Stimulated activated CD8-positive, alpha-beta memory T cell treated with anti-CD3 and anti-CD28 coated beads, Interleukin-15, amount 100 ng/mL, for 48 hours (primary cell): ENCODE measurements around the gene DPP7.
"Not testable (repeated sequence)": the region's sequence is repeated elsewhere in the genome, so short reads cannot be mapped to it uniquely, and the experiment has no call there.

Source experiments
- DNase-seq, 2 donors: peaks; one replicate each; pipeline ENCODE4 v3.0.0-alpha.2; 2020; ENCODE audit warnings: low read depth in 2 of 2

DPP7 gene

DNA sequence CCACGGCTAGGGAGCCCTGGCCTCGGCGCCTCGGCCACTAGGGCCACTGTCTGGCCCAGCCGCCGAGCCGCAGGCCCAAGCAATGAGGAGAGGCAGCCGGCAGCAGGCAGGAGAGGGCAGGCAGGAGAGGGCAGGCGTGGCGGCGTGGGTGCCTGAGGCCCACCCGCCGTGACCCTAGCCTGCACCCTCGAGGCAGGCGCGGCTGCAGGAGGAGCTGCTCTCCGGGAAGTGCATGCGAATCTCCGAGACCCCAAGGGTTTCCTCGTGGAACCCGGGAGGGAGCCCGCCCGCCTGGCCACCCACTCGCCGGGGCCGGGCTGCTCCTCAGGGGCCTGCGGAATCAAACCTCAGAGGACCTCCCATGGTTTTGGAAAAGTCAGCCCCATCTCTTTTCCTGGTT, 33.7 kb upstream of the DPP7 start:
- DNase-seq, result no peak

DNA sequence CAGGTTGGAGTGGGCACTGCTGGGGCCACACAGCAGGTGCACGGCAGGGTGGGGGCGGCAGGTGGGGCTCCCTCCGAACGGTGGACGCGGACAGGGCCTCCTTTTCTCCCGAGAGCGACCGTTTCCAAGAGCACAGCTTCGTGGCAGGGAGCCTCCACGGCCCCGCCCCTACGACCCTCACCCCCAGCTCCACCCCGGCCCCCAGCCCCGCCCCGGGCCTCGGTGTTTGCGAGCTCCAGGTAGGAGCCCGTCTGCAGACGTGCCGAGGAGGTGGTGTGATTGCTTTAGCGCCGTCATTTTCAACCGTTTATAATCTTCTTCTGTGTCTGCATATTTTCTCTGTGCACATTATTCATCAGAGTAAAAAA, 33.2 kb upstream of the DPP7 start:
- no peak for DNase-seq

DNA sequence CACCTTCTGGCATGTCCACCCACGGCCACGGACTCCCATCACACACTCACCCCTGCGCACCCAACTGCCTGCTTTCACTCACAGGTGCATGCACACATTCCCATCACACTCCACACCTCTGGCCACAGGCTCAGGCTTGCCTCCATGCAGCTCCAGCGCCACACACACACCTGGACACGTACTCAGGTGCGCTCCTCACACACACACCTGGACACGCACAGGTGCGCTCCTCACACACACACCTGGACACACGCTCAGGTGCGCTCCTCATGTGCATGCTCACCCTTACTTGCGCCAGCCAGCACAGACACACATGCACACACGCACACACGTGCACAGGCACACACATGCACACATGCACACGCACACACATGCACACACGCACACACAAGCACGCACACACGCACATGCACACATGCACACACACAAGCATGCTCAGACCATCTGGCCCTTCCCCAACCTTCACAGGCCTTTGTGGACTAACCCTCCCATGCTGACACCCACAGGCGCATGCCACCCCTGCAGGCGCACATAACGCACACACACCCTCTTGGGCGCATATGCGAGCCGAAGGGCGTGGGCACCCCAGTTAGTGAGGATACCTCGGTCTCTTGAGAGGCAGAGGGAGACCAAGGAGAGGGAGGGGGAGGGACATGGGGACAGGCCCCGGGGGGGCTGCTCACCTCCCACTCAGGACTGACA, 32.7 kb upstream of the DPP7 start:
- no peak for DNase-seq

DNA sequence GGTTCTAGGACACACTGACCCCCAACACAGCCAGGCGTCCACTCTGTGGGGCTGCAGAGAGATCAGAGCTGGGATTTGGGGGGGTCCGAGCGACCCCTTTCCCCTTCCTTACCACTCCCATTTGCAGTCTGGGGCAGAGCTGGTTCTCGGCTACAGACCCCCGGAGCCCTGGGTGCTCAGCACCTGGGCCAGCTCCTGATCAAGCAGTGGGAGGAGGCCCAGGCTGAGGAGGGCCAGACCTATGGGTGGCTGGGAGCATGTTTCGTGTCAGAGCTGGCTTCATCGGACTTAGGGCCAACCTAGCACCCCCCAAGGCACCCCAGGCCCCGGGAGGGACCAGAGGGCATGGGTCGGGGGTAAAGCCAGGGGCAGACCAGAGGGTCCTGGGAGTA, 32.0 kb upstream of the DPP7 start:
- DNase-seq, result no peak

DNA sequence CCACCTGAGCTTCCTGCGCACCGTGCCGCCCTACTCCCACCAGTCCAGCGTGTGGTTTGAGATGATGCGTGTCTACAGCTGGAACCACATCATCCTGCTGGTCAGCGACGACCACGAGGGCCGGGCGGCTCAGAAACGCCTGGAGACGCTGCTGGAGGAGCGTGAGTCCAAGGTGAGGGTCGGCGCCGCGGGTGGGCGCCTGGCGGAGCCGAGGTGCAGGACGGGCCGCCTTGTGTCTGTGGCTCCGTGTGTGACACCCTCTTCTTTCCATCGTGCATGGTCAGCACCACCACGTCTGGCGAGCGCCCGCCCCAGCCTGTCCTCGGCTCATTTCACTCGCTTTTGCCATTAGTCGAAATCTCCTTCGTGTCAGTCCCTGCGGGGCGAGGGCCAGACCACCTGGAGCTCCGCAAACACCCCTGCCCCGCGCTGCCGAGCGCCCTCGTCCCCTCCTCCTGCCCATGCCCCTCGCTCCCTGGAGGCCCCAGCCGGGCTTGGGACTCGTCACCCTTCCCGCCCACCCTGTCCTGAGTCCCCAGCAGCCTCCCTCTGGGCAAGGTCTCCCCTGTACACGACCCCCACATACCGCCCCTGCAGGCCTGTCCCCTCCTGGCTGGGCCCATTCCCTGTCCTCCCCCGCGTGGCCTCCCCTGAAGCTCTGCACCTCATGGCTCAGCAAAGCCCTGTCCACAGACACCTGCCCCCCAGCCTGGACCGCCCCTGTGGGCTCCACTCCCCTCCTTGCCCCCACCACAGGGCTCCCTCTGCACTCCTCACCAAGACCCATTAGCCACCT, 31.4 kb upstream of the DPP7 start:
- no peak for DNase-seq

DNA sequence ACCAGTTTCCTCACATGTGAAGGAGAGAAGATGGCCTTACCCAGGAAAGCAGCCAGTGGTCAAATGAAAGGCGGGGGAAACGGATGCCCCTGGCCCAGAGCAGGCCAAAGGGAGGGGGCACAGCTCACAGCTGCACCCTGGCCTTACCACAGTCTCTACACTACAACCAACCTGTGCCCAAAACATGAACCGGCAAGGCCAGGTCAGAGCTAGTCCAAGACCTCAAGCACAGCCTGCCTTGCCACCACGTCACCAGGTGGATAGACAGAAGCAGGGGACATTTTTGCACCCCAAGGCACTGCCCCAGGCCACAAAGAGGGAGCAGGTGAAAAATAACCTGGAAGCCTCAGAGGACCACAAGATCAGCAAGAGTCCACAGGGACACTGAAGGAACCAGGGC, 28.9 kb upstream of the DPP7 start:
- no peak for DNase-seq

DNA sequence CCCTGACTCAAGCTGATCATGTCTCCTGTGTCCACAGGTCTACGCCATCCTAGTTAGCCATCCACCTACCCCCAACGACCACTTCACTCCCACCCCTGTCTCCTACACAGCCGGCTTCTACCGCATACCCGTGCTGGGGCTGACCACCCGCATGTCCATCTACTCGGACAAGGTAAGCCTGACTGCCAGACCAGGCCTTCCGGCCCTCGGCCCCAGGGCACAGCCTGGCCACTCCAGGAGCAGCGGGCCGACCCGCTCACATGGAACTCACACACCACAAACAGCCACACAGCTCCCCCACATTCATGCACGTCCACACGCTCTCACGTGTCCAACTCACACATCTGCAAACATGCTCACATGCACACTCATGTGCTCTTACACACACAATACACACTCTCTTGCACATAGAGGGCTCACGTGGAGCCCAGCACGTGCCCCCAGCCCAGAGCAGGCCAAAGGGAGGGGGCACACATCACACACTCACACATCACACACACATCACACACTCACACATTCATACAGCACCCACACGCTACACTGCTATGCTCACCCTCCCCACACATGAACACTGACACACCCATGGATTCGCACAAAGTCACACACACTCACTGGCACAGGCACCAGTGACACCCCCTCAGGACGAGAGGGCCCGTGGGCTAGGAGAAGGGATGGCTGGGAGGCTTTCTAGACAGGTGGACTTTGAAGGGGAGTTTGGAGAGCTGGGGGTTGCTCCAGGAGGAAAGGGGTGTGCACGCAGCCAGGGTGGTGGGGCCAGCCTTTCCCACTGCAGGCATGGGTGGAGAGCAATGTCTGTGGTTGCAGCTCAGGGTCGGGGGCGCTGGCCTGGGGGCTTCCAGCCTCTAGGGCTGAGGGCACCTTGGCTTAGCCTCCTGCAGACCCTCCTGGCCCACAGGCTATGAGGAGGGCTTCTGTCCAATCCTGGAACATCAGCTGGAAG, 27.7 kb upstream of the DPP7 start:
- no peak for DNase-seq

DNA sequence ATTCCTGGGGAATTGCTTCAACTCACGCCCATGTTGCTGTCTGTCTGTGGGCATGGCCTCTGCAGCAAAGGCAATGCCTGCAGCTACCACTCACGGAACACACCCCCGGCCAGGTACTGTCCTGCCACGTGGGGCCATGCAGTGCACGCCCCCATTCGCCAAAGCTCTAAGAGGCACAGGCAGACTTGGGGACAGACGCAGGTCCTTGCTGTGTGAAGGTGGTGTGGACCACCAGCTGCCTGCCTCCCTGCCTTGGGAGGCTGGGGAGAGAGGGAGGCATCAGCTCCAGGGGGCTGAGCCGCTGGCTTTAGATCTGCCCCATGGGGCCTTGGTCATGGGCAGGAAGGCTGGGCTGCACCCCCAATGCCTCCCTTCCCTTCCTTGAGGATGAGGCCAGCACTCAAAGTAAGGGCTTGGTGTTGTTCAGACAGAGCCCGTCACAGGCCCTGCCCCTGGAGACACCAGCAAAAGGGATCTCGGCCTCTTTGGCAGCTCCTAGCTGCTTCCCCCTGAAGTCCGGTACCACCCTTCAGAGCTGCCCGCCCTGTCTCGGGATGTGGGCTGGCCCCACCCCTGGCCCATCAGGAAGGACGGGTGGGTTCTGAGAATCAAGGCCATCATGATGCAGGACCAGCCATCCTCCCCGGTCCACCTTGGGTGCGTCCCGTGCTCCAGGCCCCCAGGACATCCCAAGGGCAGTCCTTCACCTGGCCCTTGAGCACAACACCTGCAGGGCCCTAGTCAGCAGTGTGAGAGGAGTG, 26.7 kb upstream of the DPP7 start:
- DNase-seq, result no peak

DNA sequence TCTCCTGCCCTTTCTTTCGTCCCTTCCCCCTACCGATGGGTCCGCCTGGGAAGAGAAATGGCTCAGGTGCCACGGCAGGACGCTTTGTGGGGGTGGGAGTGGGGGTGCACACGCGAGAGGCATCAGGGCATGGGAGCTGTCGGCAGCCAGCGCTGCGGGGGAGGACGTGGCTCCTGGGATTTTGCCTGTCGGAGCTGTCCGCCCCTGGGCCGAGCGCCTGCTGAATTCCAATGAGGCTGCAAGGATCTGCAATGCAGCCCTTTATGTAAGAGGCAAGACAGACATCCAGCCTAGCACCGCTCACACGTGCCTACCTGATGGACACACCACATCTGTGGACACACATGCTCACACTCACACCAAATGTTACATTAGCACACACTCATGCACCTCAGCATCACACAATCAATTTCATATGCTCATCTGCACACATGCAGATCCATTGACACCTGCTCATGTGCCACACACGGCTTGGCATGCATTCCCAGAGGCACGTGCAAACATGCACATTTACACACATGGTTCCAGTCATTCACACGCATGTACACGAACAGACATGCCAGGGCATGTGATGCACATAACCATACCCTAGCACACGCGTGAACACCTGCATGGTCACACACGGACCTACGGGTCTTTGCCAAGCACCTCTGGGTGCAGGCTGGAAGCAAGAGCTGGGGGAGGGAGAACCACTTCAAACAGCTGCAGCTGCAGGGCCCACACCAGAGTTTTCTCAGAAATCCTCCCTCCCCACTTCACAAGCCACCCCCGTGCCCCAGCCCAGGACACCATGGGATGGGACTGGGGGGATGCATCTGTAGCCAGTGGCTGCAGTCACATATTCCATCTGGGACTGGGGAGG, 25.8 kb upstream of the DPP7 start:
- DNase-seq, result no peak

DNA sequence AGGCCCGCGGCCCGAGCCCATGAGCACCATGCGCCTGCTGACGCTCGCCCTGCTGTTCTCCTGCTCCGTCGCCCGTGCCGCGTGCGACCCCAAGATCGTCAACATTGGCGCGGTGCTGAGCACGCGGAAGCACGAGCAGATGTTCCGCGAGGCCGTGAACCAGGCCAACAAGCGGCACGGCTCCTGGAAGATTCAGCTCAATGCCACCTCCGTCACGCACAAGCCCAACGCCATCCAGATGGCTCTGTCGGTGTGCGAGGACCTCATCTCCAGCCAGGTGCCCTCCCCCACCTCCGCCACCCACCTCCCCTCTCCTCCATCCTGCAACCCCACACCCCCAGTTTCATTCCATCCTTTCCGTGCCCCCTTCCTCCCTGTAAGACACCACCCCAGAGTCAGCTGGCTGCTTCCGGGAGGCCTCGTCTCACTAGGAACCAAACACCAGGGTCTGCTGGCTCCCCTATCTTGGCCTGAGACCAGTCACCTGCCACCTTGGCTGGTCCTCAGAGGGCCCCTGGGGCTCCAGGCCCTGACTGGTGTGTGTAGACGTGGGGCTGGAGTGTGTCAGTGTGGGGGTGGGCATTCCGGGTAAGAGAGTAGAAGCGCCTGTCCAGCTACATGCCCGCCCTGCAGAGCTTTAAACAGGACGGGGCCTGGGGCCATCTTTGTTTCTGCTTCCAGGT, 25.1 kb upstream of the DPP7 start:
- DNase-seq, result no peak

DNA sequence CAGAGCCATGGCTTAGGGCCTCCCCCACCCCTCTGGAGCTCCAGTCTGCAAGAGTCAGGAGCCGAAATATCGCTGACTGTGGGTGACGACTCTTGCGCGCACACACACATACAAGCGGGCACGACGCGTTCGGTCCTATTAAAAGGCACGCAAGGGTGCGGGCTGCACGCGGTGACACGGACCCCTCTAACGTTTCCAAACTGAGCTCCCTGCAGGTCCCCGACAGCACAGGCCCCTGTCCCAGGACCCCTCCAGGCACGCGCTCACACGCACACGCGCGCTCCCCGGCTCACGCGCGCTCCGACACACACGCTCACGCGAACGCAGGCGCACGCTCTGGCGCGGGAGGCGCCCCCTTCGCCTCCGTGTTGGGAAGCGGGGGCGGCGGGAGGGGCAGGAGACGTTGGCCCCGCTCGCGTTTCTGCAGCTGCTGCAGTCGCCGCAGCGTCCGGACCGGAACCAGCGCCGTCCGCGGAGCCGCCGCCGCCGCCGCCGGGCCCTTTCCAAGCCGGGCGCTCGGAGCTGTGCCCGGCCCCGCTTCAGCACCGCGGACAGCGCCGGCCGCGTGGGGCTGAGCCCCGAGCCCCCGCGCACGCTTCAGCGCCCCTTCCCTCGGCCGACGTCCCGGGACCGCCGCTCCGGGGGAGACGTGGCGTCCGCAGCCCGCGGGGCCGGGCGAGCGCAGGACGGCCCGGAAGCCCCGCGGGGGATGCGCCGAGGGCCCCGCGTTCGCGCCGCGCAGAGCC, 24.4 kb upstream of the DPP7 start, which contains the start of gene GRIN1:
GRIN1 (plus strand) TSS at position 433 of the 746 bp plus-strand sequence. CDS start 333 bp downstream, outside the sequence.
- DNase-seq, result no peak

DNA sequence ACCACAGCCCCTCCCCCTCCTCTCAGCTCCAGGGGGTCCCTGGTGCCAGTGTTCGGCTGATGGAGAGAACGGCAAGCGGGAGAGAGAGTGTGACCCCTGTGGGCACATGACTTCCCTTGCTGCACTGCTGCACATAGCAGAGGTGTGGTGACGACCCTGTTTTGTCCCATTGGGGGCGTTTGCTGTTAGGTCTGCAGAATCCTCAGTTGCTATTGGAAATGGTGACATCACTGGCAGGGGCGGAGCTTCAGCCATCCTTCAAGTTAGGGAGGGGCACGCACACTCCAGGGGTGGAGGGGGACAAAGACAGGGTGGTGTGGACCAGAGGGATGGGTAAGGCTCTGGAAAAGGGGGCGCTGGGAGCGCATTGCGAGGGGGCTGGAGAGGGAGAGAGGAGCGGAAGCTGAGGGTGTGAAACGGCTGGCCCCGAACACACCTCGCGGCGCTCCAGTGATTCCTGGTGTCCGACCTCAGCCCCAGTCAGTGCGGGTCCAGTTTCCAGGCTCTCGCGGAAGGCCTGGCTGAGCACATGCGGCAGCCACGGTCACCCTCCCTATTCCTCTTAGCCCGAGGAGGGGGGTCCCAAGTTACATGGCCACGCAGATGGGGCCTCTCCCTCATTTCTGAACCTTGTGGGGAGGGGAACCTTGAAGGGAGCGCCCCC, 23.7 kb upstream of the DPP7 start:
- no peak for DNase-seq

DNA sequence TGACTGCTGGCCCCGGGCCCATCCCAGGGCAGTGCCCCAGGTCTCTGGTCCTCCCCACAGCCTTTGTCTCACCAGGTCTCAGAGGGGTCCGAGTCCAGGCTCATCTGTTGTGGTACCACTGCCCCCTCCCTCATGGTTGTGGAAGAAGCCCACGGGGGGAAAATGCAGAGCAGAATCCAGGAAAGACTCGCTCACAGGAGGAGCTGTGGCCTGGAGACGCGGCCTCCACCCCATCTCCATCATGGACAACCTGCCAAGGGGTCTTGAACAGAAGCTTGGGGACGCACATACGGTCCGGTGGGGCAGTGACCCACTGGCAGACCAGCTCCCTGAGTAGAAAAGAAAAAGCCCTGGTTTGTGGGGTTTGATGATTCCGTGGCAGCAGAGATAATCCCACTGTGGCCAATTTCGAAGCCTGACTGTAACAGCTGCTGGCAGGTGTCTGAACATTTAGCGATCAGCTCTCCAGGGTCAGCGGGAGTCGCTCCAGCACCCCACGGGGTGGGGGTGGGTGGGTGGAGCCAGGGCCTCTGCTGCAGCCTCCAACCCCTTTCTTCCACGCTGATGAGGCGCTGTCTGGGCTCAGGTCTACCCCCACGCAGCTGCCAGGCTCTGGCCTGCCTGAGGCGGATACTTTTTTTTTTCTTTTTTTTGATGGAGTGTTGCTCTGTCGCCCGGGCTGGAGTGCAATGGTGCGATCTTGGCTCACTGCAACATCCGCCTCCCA, 22.5 kb upstream of the DPP7 start:
- DNase-seq, result no peak

DNA sequence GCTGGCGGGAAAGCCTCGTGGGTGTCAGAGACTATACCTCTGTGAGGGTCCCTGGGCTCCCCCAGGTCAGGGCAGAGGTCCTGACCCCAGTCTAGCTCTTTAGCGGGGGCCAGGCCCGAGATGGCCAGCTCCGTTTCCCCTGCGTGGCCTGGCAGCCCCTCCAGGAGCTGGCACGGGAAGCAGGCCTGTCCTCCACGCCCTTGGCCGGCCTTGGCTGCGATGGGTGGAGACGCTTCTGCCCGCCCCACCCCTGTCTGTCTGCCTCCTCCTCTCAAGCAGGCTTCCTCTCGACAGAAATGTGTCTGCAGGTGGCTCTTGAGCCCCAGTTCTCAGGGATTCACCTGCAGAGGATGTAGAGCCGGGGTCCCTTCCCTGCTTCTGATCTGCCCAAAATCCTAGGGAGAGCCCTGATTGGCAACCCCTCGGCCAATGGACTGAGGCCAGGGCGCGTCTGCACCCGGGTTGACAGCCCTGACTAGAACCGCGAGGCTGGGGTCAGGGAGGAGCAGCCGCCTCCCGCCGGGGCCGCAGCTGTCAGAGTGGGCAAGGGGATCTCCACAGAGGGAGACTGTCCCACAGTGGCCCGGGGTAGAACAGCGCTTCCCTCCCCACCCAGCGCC, 21.8 kb upstream of the DPP7 start:
- no peak for DNase-seq

DNA sequence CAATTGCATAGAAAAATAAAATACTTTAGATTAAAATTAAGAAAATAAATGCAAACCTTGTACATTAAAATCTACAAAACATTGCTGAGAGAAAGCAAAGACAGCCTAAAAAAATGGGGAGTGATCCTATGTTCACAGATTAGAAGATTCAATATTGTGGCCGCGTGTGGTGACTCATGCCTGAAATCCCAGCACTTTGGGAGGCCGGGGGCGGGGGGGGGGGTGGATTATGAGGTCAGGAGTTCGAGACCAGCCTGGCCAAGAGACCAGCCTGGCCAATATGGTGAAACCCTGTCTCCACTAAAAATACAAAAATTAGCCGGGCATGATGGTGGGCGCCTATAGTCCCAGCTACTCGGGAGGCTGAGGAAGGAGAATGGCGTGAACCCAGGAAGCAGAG, 20.6 kb upstream of the DPP7 start:
- DNase-seq, result not testable (repeated sequence)

DNA sequence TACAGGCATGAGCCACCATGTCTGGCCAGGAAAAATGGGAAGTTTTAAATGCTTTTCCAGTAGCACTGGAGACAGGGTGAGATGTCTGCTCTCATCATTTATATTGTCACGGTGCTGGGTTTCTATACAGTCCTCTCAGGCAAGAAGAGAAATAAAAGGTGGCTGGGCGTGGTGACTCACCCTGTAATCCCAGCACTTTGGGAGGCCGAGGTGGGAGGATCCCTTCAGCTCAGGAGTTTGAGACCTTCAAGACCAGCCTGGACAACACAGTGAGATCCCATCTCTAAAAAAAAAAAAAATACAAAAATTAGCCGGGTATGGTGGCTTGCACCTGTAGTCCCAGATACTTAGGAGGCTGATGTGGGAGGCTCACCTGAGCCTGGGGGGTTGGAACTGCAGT, 19.7 kb upstream of the DPP7 start:
- no peak for DNase-seq

DNA sequence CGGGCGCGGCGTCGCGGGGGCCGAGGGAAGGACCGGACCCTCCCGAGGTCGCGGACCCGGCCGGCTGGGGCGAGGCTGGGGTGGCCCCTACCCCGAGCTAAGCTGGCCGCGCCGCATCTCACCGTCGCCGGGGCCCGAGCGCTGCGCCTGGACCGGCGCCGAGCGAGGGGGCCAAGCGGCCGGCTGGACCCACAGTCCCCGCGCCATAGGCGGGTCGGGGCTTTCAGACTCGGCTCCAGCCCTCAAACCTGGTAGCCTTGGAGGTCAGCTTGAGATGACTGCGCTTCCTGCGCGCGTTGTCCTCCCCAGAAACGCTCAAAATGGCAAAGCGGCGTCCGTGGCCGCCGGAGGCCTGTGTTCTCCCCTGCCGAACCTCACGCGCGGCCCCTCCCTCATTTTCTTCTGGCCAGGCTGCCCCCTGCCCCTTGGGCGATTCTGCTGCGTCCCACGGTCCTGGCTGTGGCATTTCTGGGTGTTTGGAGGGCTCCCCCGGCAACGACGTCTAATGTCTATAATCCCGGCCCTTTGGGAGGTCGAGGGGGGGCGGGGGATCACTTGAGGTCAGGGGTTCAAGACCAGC, 15.7 kb upstream of the DPP7 start:
- DNase-seq, result no peak
